ENCODE results near the gene KIF3B.
A peak's percentile ranks its signal among the peaks of the same experiment; 100 is the strongest.
"Not testable (repeated sequence)": the region's sequence is repeated elsewhere in the genome, so short reads cannot be mapped to it uniquely, and the experiment has no call there.

Gene KIF3B

DNA sequence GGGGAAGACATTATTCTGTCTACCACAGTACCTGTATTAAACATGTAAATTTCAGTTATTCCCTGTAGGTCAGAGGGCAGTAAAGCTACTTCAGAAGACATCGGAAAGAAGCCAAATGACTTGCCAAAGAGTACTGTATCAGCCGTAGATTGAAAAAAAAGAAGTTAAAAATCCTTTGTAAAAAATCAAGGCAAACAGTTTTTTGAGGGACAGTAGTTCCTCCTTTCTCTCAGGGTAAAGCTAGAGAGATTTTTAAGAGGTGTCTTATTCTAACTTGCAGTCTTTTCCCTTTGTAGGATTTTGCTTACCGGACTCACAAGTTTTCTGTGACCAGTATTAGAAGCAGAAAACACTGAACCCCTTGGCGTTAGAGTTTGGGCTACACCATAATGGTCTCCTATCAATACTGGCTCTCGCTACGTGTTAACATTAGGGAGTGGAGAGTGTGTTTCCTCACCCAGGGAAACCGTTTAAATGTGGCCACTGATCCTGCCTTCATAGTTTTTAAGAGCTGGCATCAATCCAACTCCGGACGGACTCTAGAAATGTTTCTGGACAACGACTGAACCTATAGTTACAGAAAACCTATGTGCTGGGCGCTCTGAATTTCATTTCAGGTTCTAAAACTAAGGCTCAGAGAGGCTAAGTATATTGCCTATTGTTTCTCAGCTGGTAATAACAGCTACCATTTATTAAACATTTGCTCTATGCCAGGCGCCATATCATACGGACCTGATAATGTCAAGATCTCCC, 79.3 kb downstream of the KIF3B start:
- DNase-seq (ENCODE audit: low read depth): no peak

DNA sequence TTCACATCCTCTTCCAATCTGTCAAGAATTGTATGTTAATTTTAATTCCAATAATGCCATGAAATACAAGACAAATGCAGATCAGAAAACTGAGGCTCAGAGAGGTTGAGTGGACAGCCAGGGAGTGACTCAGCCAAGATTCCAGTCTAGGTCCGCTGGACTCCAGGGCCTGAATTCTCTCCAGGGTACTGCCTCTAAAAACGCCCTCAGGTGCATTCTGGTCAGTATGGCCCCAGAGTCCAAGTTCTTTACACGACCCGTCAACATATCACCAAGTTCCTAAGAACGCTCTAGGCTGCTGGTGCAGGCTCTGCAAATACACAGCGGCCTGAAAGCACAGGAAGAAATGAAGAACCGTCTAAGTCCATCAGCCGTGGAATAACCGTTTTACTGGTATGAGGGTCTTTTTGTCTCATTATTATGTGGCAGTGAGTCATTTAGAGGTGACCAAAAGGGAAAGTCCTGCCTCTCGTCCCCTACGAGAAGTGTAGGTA, 80.0 kb downstream of the KIF3B start:
- no peak for DNase-seq (ENCODE audit: low read depth)

DNA sequence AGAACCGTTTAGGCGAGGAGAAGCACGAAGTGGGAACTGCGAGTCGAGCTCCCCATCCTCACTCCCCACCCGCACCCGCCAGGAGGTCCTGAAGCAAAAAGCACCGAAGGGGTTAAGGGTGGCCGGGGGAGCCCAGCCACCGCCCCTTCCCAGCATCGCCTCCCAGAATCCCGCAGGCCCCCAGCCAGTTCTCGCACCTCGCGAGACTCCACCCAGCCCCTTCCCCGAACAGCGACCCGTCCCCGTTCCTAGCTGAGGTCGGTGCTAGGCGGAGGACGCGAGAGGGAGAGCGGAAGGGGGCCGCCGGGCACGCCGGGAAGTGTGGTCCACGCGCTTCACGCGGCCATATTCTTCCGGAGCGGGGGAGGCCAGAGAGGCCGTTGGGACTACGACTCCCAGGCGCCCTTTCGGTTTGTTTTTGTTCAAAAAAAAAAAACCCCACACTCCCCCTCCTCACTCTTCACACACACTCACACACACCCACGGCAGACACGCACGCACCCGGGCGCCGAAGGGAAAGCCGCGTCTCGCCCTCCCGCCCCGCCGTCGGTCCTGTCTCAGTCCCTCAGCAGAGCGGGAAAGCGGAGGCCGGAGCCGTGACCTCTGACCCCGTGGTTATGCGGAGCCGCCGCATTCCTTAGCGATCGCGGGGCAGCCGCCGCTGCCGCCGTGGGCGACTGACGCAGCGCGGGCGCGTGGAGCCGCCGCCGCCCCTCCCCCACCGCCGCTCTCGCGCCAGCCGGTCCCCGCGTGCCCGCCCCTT, 80.6 kb downstream of the KIF3B start, which contains the start of gene ASXL1:
Gene ASXL1, plus strand, starts transcription at position 463 of the 763 bp plus-strand sequence. CDS start 445 bp downstream, outside the sequence.
- DNase-seq (ENCODE audit: low read depth): peak; percentile 94

DNA sequence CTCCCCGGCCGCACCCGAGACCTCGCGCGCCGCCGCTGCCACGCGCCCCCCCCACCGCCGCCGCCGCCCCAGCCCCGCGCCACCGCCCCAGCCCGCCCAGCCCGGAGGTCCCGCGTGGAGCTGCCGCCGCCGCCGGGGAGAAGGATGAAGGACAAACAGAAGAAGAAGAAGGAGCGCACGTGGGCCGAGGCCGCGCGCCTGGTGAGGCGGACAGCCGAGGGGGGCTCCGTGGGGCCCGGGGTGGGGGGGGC, 81.1 kb downstream of the KIF3B start:
- DNase-seq (ENCODE audit: low read depth): no peak

DNA sequence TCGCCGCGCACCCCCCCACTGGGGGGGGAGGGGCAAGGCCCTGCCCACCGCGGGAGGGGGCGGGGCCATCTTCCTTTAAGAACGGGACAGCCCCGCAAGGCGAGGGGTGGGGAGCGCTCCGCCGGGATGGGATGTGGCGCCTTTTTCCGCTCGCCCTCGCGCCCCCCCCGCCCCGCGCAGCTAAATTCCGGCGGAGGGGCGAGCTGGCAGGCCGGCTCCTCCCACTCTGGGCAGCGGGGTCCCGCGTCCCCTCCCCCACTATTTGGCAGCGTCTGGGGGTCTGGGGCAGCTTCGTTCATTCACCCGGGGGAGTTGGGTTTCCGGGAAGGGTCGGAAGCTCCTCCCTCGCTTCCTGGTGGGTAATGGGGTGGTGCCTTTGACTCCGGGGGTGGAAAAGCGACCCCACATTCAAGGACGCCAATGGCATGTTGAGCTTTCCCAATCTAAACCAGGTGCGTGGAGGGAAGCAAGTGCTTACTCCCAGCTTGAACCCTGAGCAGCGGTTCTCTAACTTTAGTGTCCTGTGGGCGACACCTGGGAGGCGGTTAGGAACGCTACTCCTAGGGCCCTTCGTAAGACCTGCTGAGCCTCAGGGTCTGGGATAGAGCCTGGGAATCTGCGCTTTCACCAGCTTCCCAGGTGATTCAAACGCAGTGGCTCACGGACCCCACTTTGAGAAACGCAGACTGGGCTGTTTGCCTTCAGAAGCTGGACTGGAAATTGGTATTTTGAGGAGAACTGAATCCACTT, 81.6 kb downstream of the KIF3B start:
- DNase-seq (ENCODE audit: low read depth): peak; percentile 62

DNA sequence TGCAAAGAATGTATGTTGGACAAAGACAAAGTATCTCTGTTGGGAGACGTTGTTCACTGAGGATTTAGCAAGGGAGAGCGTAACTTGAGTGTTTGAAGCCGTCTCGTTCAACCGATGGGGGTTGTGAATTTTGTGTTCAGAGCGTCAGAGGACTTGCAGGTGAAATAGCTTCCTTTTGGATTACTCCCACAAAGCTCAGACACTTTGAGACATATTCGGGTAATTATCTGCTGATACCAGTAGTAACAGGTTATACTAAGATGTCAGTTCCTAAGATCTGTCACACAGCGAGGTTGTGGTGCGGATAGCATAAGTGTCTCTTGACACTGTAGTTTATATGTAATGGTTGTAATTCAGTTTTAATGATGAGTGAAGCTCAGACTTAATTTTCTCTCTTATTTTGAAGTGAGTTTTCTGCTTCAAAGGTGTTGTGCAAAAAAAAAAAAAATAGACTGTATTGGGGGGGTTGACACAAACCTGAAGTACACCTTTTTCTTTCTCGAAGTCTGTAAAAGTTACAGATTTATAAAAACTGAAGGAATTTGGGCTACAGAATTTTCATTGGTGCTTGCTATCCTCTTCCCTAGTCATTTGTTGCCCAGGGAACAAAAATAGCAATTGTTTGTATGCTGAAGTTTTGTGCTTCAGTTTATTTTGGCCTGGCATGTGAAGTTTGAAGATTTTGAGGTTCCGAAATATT, 82.3 kb downstream of the KIF3B start:
- DNase-seq (ENCODE audit: low read depth): no peak

DNA sequence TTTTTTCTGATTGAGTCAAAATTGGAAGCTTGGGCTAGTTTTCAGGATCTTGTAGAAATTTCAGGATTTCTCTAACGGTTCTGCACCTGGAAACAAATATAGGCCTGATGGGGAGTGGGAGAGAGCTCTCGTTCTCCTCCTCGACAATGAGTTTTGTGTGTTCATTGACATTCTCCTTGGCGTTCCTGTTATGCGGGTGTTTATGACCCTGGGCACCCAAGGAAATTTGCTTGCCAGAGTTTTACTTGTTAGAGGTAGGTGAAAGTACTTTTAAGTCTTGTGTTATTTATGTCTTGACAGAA, 82.8 kb downstream of the KIF3B start:
- DNase-seq (ENCODE audit: low read depth): no peak

DNA sequence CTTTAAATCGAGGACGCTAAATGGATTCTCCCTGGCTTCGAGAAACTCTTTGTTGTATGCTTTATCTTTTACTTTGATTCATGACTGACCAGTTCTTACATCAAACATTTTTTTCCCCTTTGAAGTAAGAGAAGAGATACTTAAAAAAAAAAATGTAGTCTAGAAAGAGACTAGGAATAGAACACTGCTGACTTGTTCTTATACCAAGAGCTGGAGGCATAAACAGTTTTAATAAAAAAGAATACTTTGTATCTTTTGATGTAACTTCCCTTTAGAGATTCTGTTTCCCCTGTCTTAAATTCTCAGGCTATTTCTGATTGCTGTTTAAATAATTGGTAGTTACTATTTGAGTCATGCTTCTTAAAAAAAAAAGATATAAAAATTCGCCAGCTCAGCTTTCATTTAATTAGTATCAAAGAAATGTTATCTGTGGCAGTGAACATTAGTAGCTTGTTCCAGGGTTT, 85.5 kb downstream of the KIF3B start:
- no peak for DNase-seq (ENCODE audit: low read depth)

DNA sequence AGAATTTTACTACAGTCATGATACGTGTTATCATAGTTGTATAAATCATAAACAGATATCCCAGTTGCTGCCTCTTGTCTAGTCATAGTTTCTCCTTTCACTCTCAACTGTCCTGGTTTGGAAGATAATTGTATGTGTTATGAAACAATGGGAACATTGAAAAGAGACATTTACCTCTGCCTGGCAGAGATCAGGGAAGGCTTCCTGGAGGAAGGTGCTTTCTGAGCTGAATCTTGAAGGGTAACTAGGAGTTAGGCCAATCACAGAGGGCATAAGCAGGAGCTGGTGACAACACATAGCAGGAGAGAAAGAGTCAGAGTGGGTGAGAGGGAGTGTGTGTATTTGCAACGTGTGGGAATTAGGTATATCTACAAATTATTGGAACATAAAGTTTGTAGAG, 86.0 kb downstream of the KIF3B start:
- DNase-seq (ENCODE audit: low read depth): no peak

DNA sequence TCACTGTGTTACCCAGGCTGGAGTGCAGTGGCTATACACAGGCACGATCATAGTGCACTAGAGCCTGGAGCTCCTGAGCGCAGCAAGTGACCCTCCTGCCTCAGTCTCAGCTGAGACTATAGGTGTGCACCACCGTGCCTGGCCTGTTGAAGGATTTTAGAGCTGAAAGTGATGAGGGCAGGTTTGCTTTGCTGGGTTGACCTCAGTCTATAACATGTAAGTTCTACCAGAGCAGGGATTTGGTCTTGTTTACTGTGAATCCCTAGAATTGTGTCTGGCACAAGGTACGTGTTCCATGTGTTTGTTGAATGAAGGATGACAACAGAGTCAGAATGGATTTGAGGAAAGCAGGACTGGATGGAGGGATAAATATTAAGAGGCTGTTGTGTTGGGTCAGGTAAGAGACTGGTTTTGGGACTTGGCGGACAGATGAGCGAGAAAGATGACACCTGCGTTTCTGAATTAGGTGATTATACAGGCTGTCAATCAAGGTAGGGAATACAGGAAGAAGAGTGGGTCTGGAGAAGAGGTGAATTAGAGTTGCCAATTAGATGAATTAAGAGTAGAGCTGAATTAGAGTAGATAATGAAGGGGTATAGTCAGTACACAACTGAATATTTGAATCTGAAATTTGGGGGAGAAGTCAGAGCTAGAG, 87.2 kb downstream of the KIF3B start:
- no peak for DNase-seq (ENCODE audit: low read depth)

DNA sequence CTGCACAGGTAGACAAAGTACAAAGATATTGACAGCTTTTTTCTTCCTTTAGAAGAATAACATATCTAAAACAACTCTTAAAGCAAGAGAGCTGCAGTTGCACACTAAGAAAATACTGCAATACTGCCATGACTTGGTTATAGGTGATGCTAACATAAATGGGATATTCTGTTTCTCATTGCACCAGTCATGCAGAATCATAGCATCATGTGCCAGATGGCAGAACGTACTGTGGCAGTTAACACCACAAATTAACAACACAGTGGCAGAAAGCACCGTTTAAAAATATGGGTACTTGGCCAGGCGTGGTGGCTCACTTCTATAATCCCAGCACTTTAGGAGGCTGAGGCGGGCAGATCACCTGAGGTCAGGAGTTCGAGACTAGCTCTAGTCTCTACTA, 88.1 kb downstream of the KIF3B start:
- DNase-seq (ENCODE audit: low read depth): no peak

DNA sequence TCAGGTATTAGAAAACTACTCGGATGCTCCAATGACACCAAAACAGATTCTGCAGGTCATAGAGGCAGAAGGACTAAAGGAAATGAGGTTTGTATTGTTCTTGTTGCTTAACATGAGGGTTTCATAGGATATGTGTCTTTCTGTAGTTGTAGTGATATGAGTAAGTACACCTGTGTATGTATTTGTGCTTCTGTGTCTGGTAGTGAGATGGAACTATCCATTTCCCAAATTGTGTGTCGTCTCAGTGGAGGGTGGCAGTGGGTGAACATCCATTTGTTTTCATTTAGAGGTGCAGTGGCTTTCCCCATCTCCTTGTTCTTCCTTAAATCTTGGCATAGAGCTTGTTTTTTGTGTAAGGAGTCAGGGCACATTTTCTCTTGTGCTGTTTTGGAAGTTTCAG, 88.9 kb downstream of the KIF3B start:
- DNase-seq (ENCODE audit: low read depth): no peak

DNA sequence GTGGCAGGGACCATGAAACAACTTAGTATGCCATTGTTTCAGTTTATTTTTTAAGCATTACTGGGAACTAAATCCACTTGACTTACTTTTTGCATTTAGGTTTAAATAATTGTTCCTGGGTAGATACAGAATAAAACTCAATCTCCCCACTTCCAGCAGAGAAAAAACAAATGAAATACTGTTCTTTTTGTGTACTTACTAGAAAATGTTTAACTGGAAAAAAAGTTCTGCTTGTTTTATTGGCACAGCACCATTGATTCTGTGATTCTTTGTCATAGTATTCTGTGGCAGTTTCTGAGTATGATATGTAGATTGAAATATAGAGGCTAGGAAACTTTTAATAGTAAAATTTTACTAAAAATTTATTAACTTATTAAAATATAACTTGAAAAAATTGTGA, 90.9 kb downstream of the KIF3B start:
- no peak for DNase-seq (ENCODE audit: low read depth)

DNA sequence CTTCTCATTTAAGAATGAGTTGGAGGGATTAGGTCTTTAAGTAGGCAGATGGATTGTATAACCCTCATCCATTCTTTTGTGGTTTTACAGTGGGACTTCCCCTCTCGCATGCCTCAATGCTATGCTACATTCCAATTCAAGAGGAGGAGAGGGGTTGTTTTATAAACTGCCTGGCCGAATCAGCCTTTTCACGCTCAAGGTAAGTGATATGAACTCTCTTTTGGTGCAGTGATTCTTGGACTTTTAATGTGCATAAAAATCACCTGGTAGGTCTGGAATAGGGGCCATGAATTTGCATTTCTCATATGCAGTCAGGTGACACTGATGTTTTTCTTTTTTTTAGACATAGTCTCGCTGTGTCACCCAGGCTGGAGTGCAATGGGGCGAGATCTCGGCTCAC, 91.5 kb downstream of the KIF3B start:
- no peak for DNase-seq (ENCODE audit: low read depth)

DNA sequence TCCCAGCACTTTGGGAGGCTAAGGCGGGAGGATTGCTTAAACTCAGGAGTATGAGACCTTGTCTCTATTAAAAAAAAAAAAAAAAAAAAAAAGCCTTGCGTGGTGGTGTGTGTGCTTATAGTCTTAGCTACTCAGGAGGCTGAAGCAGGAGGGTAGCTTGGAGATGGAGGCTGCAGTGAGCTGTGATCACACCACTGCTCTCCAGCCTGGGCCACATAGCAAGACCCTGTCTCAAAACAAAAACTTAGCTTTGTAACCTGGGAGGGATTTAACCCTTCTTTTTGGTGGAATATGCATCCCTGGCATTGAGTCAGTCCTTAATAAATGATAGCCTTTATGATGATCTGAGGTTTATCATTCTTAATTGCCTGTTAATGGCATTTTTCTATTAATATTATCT, 93.4 kb downstream of the KIF3B start:
- DNase-seq (ENCODE audit: low read depth): no peak

DNA sequence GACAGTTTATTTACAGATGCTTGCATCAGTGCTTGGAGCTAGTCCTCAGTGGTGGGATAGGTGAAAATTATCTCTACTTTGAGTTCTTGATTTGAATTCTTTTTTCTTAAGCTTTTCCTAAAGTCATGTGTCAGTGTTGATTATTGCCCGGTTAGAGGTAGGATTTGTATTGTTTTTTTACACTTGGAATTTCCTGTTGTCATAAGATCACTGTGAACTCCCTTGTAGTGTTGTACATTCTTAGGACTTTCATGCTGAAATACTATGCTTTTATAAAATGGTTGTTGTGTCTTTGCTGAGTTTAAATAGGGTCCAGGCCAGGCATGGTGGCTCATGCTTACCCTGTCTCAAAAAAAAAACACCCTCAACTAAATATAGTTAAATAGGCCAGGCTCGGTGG, 101.0 kb downstream of the KIF3B start:
- no peak for DNase-seq (ENCODE audit: low read depth)

DNA sequence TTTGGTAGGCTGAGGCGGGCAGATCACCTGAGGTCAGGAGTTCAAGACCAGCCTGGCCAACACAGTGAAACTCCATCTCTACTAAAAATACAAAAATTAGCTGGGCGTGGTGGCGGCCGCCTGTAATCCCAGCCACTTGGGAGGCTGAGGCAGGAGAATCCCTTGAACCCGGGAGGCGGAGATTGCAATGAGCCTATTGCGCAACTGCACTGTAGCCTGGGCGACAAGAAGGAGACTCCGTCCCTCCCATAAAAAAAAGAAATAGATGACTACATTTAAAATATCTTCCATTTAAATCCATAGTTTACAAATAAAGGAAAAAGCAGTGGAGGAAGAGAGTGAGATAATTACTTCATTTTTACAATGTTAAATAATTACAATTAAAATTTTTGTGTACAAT, 102.6 kb downstream of the KIF3B start:
- not testable (repeated sequence) for DNase-seq (ENCODE audit: low read depth)

DNA sequence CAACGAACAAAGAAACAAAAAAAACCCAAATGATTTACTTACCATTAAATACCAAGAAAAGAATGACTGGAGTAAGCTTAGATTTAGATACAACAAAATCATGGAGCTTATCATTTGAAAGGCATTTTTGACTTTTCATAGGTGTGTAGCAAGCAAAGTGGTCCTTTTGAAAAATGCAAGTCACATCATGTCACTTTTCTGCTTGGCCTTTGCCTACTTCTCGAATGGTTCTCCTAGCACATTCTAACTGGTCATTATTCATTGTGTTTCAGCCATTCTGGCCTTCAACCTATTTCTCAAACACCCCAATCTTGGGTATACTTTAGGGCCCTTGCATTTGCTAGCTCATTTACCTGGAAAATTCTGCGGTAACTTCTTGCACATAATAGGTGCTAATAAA, 103.3 kb downstream of the KIF3B start:
- no peak for DNase-seq (ENCODE audit: low read depth)

DNA sequence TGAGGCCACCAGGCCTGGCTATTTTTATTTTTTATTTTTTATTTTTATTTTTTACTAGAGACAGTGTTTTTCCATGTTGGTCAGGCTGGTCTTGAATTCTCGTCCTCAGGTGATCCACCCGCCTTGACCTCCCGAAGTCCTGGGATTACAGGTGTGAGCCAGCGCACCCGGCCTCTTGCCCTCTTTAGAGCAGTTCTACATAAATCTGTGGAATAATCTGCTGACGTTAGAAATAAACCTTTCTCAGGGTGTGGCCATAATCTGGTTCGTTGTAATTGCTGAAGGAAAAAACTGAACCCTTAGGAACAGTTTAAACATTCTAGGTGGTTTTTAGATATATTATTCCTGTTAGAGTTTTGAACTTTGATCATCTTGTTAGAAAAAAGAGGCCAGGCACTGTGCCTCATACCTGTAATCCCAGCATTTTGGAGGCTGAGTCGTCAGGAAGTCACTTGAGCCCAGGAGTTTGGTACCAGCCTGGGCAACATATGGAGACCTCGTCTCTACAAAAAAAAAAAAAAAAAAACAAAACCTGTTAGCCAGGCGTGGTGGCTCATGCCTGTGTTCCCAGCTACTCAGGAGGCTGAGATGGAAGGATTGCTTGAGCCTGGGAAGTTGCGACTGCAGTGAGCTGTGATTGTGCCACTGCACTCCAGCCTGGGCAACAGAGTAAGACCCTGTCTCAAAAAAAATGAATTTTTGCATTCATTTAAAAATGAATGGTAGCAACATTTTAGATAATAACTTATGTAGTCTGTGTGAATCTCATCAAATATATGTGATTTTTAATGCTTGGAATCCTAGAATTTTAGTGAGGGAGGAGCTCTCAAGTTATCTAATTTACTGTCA, 104.9 kb downstream of the KIF3B start:
- no peak for DNase-seq (ENCODE audit: low read depth)

DNA sequence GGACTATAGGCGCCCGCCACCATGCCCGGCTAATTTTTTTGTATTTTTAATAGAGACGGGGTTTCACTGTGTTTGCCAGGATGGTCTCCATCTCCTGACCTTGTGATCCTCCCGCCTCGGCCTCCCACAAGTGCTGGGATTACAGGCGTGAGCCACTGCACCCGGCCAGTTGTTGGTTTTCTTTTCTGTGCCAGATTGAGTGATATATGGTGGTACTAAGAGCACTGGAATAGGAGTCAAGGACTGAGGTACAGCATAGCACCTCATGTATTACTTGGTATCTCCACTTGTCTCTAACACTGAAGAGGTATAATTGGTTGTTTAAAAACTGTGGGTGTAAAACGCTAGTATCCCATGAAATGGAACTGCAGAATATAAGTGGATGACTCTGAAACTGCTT, 106.0 kb downstream of the KIF3B start:
- not testable (repeated sequence) for DNase-seq (ENCODE audit: low read depth)

Data from CMK (cell line).